Left lung (tissue), 10 donors: ENCODE results near the gene TSC22D2. TPM values are rescaled to one million over a fixed set of nuclear protein-coding genes. Genes with fewer than 3 reads are reported as not detected.

ENCODE experiments used
- ATAC-seq: fragments of 200-7000 bp; cut with Tn5 transposase; one replicate; pipeline ENCODE4 v1.9.1; 2020; ENCODE audit warnings: moderate library complexity
- DNase-seq, 4 donors: peaks; one replicate each; pipeline ENCODE4 v3.0.0-alpha.2; 2013 to 2020
- H3K27ac ChIP-seq, 2 donors: fragments of 200-600 bp; sonication (generic) in 1 of 2; one replicate each; pipeline versions ENCODE4 v1.5.0 to v1.8.0; 2020 to 2021
- H3K27me3 ChIP-seq, 2 donors: fragments of 200-600 bp; sonication (generic) in 1 of 2; one replicate each; pipeline versions ENCODE4 v1.5.0 to v1.8.0; 2020 to 2021
- H3K36me3 ChIP-seq, 2 donors: fragments of 200-600 bp; sonication (generic) in 1 of 2; one replicate each; pipeline versions ENCODE4 v1.5.0 to v1.8.0; 2020 to 2021
- H3K4me1 ChIP-seq, 2 donors: fragments of 200-600 bp; one replicate each; pipeline ENCODE4 v1.8.0; 2021
- H3K4me3 ChIP-seq, 2 donors: fragments of 200-600 bp; sonication (generic) in 1 of 2; one replicate each; pipeline versions ENCODE4 v1.5.0 to v1.8.0; 2020 to 2021; ENCODE audit warnings: mild to moderate bottlenecking in 1 of 2
- H3K9me3 ChIP-seq, 2 donors: fragments of 200-600 bp; sonication (generic) in 1 of 2; one replicate each; pipeline versions ENCODE4 v1.5.0 to v1.8.0; 2020 to 2021
- intact Hi-C, 2 donors: fragments of 100-400 bp; cut with DNase I; formaldehyde crosslinking; loops; one replicate each; pipeline versions ENCODE4 v1.11.2 to v1.14.2; 2022
- polyA plus RNA-seq, 6 donors: library from polyadenylated mRNA; unstranded; fragments of 120-200 nt; gene quantifications; one replicate each; pipeline ENCODE4 v1.2.1, GENCODE V29; 2013; ENCODE audit not compliant: insufficient read length in 6 of 6
- total RNA-seq, 2 donors: library from RNA; stranded (reverse); fragmentation: NEBNext Ultra II Directional; extraction: Animal tissue kit (Norgen Biotek cat#: 25700); gene quantifications; one replicate each; pipeline ENCODE4 v1.2.1, GENCODE V29; 2021
- TF ChIP-seq, protein P1 (sequence below), 2 donors: fragments of 200-600 bp; sonication (generic) in 1 of 2; IDR thresholded peaks; one replicate each; pipeline versions ENCODE4 v1.5.0 to v1.8.0; 2021; ENCODE audit warnings: antibody characterized with exemption in 2 of 2
- donor health status: DM: no; HTN: yes; CAD: no.
- donor health status: DM: no; HTN: no; CAD: no.

The TSC22D2 gene
- total and polyA plus RNA-seq, 8 donors: 25.9 to 92.9 (median 81.9) TPM

DNA sequence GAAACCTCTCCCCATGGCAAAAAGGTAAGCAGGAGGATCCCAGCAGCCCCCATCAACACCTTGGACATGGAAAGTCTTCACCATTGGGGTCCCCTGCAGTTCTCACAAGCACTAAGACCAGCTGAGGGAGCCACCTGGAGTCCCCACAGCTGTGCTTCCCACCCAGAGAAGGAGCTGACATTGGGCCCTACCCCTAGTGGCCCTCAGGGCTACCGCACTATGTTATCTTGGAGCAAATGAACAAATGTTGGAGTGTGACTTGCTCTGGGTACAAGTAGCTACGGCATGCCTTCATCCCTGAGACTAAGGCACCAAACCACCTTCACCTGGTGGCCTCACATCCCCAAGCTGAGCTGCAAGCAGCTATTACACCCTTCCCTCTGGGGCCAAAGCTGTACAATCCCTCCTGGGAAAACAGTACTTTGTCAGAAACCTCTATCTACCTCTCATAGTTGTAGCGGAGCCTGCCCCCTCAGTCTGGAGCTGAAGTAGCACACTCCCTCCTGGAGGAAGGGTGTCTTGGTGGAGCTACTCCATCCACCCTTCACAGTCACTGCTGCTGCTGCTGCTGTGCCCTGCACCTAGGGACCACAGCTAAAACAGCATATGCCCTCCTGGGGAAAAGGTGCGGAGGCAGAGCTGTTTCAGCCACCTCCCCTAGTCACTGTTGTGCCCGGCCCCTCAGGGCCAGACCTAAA lies 95.5 kb downstream of the TSC22D2 start:
- ATAC-seq (no peak), DNase-seq (no peak)
- intact Hi-C loops: no loop called here
- H3K4me1 ChIP-seq: no peaks in the 10 kb centered on the region
- TF ChIP-seq, protein P1, sequence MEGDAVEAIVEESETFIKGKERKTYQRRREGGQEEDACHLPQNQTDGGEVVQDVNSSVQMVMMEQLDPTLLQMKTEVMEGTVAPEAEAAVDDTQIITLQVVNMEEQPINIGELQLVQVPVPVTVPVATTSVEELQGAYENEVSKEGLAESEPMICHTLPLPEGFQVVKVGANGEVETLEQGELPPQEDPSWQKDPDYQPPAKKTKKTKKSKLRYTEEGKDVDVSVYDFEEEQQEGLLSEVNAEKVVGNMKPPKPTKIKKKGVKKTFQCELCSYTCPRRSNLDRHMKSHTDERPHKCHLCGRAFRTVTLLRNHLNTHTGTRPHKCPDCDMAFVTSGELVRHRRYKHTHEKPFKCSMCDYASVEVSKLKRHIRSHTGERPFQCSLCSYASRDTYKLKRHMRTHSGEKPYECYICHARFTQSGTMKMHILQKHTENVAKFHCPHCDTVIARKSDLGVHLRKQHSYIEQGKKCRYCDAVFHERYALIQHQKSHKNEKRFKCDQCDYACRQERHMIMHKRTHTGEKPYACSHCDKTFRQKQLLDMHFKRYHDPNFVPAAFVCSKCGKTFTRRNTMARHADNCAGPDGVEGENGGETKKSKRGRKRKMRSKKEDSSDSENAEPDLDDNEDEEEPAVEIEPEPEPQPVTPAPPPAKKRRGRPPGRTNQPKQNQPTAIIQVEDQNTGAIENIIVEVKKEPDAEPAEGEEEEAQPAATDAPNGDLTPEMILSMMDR (IDR thresholded peaks at IDR 0.05): no peak
- H3K36me3 ChIP-seq: no peaks in the 10 kb centered on the region
- no peak overlapping the region for H3K27ac ChIP-seq
- peaks cover 0 to 10% of the 10 kb centered on the region in 2 donors for H3K9me3 ChIP-seq
- H3K27me3 ChIP-seq: no peaks in the 10 kb centered on the region
- H3K4me3 ChIP-seq: no peak overlapping the region

DNA sequence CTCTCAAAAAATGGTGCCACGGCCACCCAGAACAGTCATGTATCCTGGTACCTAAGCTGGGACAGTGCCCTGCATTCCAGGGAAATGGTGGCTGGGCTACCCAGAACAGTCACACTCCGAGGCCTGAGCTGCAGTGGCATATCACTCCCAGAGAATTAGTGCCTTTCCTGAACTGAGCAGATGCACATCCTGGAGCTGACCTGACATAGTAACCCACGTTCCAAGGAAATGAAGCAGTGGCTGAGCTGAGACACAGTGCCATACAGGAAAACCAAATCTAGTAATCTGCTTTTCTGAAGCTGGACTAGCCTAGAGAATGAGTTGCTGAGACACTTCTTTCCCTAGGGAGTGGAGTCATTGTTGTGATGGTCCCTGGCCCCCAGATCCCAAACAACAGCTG lies 96.4 kb downstream of the TSC22D2 start:
- H3K36me3 ChIP-seq: no peaks in the 10 kb centered on the region
- TF ChIP-seq, protein P1 (IDR thresholded peaks at IDR 0.05): no peak
- H3K9me3 ChIP-seq: peaks cover 0 to 10% of the 10 kb centered on the region in 2 donors
- no peaks in the 10 kb centered on the region for H3K27me3 ChIP-seq
- no peak for ATAC-seq
- DNase-seq: no peak
- no peak overlapping the region for H3K4me3 ChIP-seq
- H3K27ac ChIP-seq: no peak overlapping the region
- no peaks in the 10 kb centered on the region for H3K4me1 ChIP-seq
- intact Hi-C loops: no loop called here

DNA sequence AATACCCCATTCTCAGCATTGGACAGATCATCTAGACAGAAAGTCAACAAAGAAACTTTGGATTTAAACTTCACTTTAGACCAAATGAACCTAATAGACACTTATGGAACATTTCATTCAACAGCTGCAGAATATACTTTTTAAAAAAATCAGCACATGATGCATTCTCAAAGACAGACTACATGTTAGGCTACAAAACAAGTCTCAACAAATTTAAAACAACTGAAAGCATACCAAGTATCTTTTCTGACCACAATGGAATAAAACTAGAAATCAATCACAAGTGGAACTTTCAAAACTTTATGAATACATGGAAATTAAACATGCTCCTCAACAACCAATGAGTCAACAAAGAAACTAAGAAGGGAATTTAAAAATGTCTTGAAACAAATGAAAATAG lies 100.3 kb downstream of the TSC22D2 start:
- H3K27ac ChIP-seq: no peak overlapping the region
- DNase-seq (no peak), ATAC-seq (no peak)
- intact Hi-C loops: no loop called here
- TF ChIP-seq, protein P1 (IDR thresholded peaks at IDR 0.05): no peak
- H3K27me3 ChIP-seq: no peaks in the 10 kb centered on the region
- no peaks in the 10 kb centered on the region for H3K36me3 ChIP-seq
- H3K9me3 ChIP-seq: no peaks in the 10 kb centered on the region
- no peak overlapping the region for H3K4me3 ChIP-seq
- no peaks in the 10 kb centered on the region for H3K4me1 ChIP-seq

DNA sequence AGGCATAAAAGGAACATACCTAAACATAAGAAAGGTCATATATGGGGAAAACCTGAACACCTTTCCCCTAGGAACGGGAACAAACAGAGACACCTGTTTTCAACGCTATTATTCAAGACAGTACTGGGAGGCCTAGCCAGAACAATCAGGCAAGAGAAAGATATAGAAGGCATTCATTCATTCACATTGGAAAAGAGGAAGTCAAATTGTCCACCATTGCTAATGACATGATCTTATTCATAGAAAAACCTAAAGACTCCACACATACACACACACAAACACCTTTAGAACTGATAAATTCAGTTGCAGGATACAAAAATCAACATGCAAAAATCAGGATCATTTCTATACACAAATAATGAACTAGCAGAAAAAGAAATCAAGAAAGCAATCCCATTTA lies 101.7 kb downstream of the TSC22D2 start:
- no peak for ATAC-seq
- H3K27me3 ChIP-seq: no peaks in the 10 kb centered on the region
- no peaks in the 10 kb centered on the region for H3K9me3 ChIP-seq
- H3K36me3 ChIP-seq: no peaks in the 10 kb centered on the region
- no peak overlapping the region for H3K27ac ChIP-seq
- H3K4me3 ChIP-seq: no peak overlapping the region
- H3K4me1 ChIP-seq: no peaks in the 10 kb centered on the region
- intact Hi-C loops: no loop called here
- no peak for DNase-seq
- TF ChIP-seq, protein P1 (IDR thresholded peaks at IDR 0.05): no peak

DNA sequence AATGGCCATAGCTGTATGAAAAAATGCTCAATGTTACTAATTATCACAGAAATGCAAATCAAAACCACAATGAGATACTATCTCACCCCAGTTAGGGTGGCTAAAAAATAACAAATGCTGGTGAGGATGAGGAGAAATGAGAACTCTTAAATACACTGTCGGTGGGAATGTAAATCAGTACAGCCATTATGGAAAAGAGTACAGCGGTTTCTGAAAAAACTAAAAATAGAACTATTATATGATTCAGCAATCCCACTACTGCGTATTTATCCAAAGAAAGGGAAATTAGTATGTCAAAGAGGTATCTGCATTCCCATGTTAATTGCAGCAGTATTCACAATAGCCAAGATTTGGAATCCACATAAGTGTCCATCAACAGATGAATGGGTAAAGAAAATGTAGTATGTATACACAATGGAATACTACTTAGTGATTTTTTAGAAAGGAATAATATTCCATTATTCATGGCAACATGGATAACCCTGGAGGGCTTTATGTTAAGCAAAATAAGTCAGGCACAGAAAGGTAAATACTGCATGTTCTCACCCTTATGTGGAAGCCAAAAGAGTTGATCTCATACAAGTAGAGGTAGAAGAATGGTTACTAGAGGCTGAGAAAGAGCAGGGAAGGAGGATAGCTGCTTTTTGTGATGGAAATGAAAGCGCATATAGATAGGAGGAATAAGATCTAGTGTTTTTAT lies 103.2 kb downstream of the TSC22D2 start:
- H3K9me3 ChIP-seq: no peaks in the 10 kb centered on the region
- H3K4me3 ChIP-seq: no peak overlapping the region
- TF ChIP-seq, protein P1 (IDR thresholded peaks at IDR 0.05): no peak
- no peak for ATAC-seq
- DNase-seq: no peak
- H3K27me3 ChIP-seq: no peaks in the 10 kb centered on the region
- intact Hi-C loops: no loop called here
- H3K4me1 ChIP-seq: no peaks in the 10 kb centered on the region
- no peak overlapping the region for H3K27ac ChIP-seq
- H3K36me3 ChIP-seq: no peaks in the 10 kb centered on the region
